Measurements from ENCODE around the gene ACSM4. TPM values are rescaled to one million over a fixed set of nuclear protein-coding genes. Genes with fewer than 3 reads are reported as not detected.

Gene ACSM4
- total RNA-seq, 4 donors from 2014 or later: not detected

DNA sequence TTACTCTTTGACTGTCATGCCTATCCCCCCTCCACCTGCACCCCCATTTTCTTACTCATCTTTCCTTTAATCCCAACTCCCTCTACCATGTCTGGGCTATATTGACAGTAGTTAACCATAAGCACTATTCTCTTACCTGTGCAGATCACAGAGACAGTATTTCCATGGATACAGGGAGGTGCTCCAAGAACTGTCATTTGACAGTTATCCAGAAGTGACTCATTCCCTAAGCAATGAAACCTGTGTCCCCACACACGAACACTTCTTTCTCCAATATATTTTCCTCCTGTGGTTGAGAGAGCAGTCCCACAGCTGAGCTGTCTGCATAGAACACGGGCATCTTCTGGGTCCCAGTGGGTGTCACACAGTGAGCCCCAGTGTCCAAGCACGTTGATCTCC lies 71.3 kb downstream of the ACSM4 start:
- DNase-seq (ENCODE audit: low spot score in 2 of 2): no peak
- Histone ChIP-seq H3K4me3 (no peak overlapping the region), H3K27me3 (no peaks in the 10 kb centered on the region), H3K36me3 (no peaks in the 10 kb centered on the region), H3K4me1 (no peaks in the 10 kb centered on the region), H3K27ac (no peak overlapping the region), H3K9me3 (no peaks in the 10 kb centered on the region)
- WGBS, 2 donors: 84 to 90% methylated on average over 3 of the region's 3 CpGs
- no peak for TF ChIP-seq EP300 (IDR thresholded peaks at IDR 0.05)
- no peak for TF ChIP-seq POLR2A (IDR thresholded peaks at IDR 0.05)
- TF ChIP-seq, protein P1, sequence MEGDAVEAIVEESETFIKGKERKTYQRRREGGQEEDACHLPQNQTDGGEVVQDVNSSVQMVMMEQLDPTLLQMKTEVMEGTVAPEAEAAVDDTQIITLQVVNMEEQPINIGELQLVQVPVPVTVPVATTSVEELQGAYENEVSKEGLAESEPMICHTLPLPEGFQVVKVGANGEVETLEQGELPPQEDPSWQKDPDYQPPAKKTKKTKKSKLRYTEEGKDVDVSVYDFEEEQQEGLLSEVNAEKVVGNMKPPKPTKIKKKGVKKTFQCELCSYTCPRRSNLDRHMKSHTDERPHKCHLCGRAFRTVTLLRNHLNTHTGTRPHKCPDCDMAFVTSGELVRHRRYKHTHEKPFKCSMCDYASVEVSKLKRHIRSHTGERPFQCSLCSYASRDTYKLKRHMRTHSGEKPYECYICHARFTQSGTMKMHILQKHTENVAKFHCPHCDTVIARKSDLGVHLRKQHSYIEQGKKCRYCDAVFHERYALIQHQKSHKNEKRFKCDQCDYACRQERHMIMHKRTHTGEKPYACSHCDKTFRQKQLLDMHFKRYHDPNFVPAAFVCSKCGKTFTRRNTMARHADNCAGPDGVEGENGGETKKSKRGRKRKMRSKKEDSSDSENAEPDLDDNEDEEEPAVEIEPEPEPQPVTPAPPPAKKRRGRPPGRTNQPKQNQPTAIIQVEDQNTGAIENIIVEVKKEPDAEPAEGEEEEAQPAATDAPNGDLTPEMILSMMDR (IDR thresholded peaks at IDR 0.05): no peak

DNA sequence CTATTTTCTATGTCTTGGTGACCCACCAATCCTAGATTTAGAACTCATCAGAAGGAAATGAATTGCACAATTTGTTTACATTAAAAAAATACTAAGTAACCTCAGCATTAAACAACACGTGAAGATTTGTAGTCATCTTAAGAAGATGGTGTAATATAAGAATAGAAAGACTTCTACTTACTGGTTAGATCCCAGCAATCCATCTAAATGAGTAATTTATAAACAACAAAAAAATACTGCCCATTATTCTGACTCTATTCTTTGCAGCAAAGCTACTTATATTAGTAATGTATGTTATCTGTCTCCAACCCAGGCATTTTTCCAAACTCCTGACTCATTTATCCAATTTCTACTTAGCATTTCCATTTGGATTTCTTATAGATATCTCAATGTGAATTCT lies 72.3 kb downstream of the ACSM4 start:
- Histone ChIP-seq H3K4me1 (no peaks in the 10 kb centered on the region), H3K9me3 (no peaks in the 10 kb centered on the region), H3K27me3 (no peaks in the 10 kb centered on the region), H3K27ac (no peak overlapping the region), H3K4me3 (no peak overlapping the region), H3K36me3 (no peaks in the 10 kb centered on the region)
- 73 to 81% methylated on average over 1 of the region's 1 CpG for WGBS, 2 donors
- no peak for TF ChIP-seq POLR2A (IDR thresholded peaks at IDR 0.05)
- TF ChIP-seq, protein P1 (IDR thresholded peaks at IDR 0.05): no peak
- TF ChIP-seq EP300 (IDR thresholded peaks at IDR 0.05): no peak
- no peak for DNase-seq (ENCODE audit: low spot score in 2 of 2)

Other genes with a start within 250 kb of the ACSM4 start
- gene C1S, start 243.4 kb upstream of the ACSM4 start, total RNA-seq: 1,000 to 10,000 TPM in 1 of 4 donors, 100 to 1,000 TPM in 3; 415 to 1,129 (median 638) TPM
- 1,000 to 10,000 TPM in 1 of 4 donors, 100 to 1,000 TPM in 3; 528 to 1,237 (median 593) TPM for gene C1R, start 211.6 kb upstream of the ACSM4 start, total RNA-seq
- 100 to 1,000 TPM; 125 to 214 (median 180) TPM for gene C1RL, start 194.9 kb upstream of the ACSM4 start, total RNA-seq
- 1 to 10 TPM in 3 of 4 donors, under 1 TPM in 1; 0.78 to 9.9 (median 2.2) TPM for gene RBP5, start 175.2 kb upstream of the ACSM4 start, total RNA-seq
- 100 to 1,000 TPM in 1 of 4 donors, 10 to 100 TPM in 3; 40.0 to 112 (median 79.6) TPM for gene CLSTN3, start 173.7 kb upstream of the ACSM4 start, total RNA-seq
- gene PEX5, start 114.4 kb upstream of the ACSM4 start, total RNA-seq: 10 to 100 TPM; 58.1 to 70.6 (median 65.7) TPM
- 10 to 100 TPM in 1 of 4 donors, 1 to 10 TPM in 2, under 1 TPM in 1; 0.66 to 16.7 (median 1.6) TPM for gene CD163L1, start 140.1 kb downstream of the ACSM4 start, total RNA-seq
- gene CD163, start 199.7 kb downstream of the ACSM4 start, total RNA-seq: 100 to 1,000 TPM; 192 to 455 (median 278) TPM